NOMO-1 treated with dmso at 0.1 percent for 144 hours (cell line): ENCODE measurements around the gene DNAJC11.

ENCODE experiments used
- DNase-seq: peaks from one replicate; lab custom pipeline; 2025; ENCODE audit not compliant: unreplicated experiment; lab: John Stamatoyannopoulos, UW

DNAJC11 gene

DNA sequence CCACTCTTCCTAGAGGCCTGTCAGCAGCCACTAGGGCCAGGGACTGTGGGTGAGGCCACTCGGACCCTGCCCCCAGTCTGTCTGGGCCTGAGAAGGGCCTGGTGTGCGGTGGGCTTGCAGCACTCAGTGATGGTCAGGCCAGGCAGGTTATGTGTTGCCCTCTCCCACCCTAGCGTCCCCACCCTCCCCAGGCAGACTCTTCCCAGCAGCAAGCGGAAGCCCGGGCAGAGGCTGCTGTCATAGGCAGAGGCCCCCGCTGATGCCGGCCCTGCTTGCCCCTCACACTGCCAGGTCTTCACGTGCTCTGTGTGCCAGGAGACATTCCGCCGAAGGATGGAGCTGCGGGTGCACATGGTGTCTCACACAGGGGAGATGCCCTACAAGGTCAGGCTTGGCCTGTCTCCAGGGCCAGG, 115.2 kb downstream of the DNAJC11 start:
- no peak for DNase-seq

DNA sequence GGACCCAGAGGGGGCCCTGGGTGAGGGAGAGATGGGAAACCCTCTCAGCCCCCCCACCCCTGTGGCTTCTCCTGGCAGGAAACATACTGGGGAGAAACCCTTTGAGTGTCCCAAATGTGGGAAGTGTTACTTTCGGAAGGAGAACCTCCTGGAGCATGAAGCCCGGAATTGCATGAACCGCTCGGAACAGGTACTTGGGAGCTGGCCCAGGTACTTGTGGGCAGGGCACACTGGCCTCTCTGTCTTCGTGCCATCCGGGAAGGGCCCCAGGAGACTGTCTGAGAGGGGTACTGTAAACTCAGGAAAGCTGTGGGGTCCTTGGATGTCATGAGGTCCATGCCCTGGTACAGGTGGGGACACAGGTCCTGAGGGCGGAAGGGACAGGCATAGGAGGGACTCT, 115.8 kb downstream of the DNAJC11 start:
- DNase-seq: no peak

DNA sequence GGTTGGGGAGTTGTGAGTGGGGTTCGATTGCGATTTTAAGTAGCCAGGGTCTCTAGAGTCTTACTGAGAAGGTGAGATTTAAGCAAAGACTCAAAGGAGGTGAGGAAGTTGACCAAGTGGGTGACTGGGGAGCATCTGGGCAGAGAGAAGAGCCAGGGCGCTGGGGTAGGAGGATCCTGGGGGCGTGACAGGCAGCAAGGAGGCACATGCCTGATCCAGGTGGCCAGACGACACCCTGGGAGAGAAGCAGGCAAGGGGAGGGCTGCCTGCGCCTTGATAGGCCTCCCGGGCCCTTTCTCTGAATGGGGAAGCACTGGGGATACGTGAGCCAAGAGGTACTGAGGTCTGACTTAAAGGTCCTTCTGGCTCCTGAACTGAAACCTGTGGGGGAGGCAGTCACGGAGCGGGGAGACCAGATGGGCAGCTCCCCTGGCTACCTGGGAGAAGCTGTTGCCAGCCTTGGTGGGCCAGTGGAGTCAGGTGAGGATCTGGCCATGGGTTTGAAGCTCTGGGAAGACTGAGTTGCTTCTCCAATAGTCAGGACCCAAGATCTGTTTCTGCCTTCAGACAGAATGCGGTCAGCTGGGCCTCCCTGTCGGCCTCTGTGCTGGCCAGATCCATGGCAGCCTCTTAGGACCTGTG, 116.4 kb downstream of the DNAJC11 start:
- DNase-seq: no peak
